ENCODE results near the gene IL6.

GRCh38 chr7:22751341-22751740 is 24.3 kb downstream of the IL6 start:
- no peak for TF ChIP-seq EZH2 (IDR thresholded peaks at IDR 0.05; ENCODE audit: low read length)
- no peak for TF ChIP-seq CTCF (optimal IDR thresholded peaks at IDR 0.05 in 1 of 3, IDR thresholded peaks at IDR 0.05 in 1 of 3, conservative IDR thresholded peaks at IDR 0.05 in 1 of 3; ENCODE audit: extremely low read depth in 1 of 3, insufficient read depth in 2 of 3, low read length in 3 of 3)

Measured in keratinocyte (primary cell).